Suprapubic skin (tissue), 3 donors: ENCODE results near the gene AIMP2.

Experiments used
- EP300 ChIP-seq: sonication (generic); formaldehyde crosslinking; IDR thresholded peaks from one replicate; pipeline ENCODE4 v1.6.1; 2017; ENCODE audit warnings: antibody characterized with exemption
- POLR2A ChIP-seq, 2 donors: fragments of 450-650 bp; IDR thresholded peaks; one replicate each; pipeline ENCODE4 v1.6.1; 2017; ENCODE audit warnings: antibody characterized with exemption in 2 of 2, mild to moderate bottlenecking in 2 of 2, moderate library complexity in 2 of 2
- TF ChIP-seq, protein P1 (sequence below), 2 donors: fragments of 200-600 bp in 1 of 2; fragments of 450-650 bp in 1 of 2; sonication (generic) in 1 of 2; IDR thresholded peaks; one replicate each; pipeline ENCODE4 v1.5.1; 2016 to 2019; ENCODE audit warnings: antibody characterized with exemption in 2 of 2, mild to moderate bottlenecking in 1 of 2, moderate library complexity in 1 of 2

DNA sequence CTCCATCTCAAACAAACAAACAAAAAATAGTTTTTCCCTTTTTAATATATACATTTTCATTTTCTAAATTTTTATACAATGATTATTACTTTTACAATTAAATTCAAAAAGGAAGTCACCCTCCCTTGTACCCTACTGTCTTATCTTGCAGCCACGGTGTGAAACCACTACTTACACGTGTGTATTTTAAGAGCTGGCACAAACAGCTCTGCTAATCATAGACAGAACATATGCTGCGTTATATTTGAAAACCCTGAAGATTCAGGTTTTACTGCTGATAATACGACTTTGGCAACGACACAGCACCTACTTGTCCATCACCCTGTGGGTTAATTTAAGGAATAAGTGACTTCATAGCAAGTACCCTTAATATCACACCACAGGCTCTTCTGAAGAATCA lies 23.1 kb downstream of the AIMP2 start:
- TF ChIP-seq, protein P1, sequence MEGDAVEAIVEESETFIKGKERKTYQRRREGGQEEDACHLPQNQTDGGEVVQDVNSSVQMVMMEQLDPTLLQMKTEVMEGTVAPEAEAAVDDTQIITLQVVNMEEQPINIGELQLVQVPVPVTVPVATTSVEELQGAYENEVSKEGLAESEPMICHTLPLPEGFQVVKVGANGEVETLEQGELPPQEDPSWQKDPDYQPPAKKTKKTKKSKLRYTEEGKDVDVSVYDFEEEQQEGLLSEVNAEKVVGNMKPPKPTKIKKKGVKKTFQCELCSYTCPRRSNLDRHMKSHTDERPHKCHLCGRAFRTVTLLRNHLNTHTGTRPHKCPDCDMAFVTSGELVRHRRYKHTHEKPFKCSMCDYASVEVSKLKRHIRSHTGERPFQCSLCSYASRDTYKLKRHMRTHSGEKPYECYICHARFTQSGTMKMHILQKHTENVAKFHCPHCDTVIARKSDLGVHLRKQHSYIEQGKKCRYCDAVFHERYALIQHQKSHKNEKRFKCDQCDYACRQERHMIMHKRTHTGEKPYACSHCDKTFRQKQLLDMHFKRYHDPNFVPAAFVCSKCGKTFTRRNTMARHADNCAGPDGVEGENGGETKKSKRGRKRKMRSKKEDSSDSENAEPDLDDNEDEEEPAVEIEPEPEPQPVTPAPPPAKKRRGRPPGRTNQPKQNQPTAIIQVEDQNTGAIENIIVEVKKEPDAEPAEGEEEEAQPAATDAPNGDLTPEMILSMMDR (IDR thresholded peaks at IDR 0.05), result no peak
- no peak for TF ChIP-seq POLR2A (IDR thresholded peaks at IDR 0.05)
- no peak for TF ChIP-seq EP300
